C4-2B (cell line): ENCODE data around the gene OR4N5.
"Not testable (repeated sequence)": the region's sequence is repeated elsewhere in the genome, so short reads cannot be mapped to it uniquely, and the experiment has no call there.

Source experiments
- ZFX ChIP-seq: fragments of 450-650 bp; IDR thresholded peaks from 2 replicates; pipeline ENCODE4 v1.6.1; 2017
- TF ChIP-seq, protein P1 (sequence below): fragments of 450-650 bp; conservative IDR thresholded peaks from 2 replicates; pipeline ENCODE4 v1.5.1; 2017; ENCODE audit warnings: mild to moderate bottlenecking

DNA sequence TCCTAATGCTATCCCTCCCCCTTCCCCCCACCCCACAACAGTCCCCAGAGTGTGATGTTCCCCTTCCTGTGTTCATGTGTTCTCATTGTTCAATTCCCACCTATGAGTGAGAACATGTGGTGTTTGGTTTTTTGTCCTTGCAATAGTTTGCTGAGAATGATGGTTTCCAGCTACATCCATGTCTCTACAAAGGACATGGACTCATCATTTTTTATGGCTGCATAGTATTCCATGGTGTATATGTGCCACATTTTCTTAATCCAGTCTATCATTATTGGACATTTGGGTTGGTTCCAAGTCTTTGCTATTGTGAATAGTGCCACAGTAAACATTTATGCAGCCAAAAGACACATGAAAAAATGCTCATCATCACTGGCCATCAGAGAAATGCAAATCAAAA is 35.6 kb downstream of the OR4N5 start:
- TF ChIP-seq, protein P1, sequence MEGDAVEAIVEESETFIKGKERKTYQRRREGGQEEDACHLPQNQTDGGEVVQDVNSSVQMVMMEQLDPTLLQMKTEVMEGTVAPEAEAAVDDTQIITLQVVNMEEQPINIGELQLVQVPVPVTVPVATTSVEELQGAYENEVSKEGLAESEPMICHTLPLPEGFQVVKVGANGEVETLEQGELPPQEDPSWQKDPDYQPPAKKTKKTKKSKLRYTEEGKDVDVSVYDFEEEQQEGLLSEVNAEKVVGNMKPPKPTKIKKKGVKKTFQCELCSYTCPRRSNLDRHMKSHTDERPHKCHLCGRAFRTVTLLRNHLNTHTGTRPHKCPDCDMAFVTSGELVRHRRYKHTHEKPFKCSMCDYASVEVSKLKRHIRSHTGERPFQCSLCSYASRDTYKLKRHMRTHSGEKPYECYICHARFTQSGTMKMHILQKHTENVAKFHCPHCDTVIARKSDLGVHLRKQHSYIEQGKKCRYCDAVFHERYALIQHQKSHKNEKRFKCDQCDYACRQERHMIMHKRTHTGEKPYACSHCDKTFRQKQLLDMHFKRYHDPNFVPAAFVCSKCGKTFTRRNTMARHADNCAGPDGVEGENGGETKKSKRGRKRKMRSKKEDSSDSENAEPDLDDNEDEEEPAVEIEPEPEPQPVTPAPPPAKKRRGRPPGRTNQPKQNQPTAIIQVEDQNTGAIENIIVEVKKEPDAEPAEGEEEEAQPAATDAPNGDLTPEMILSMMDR = not testable (repeated sequence)
- not testable (repeated sequence) for TF ChIP-seq ZFX
